Measurements from ENCODE around the gene TBC1D22A. TPM values are rescaled to one million over a fixed set of nuclear protein-coding genes. Genes with fewer than 3 reads are reported as not detected.

TBC1D22A gene
- total RNA-seq, 1 experiment from 2014 or later: 20.9 TPM

DNA sequence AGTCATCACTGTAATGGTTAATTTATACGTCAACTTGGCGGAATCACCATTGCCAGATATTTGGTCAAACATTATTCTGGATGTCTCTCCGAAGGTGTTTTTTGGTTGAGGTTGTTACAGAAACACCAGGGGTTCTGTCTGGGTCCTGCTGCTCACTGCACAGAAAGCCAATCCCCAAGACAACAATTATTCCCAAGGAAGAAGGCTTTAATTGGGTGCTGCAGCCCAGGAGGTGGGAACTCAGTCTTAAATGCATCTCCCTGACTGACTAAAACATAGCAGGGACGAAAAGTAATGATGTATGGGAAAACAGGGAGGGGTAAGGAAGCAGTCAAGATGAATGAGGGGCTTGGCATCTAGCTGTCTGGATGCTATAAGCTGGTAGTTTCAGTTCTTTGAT, 331.3 kb downstream of the TBC1D22A start:
- CTCF ChIA-PET: no interaction called here
- ATAC-seq (no peak), DNase-seq (ENCODE audit: low read depth, low spot score) (no peak)
- Histone ChIP-seq H3K4me2 (ENCODE audit: low read length) (no peak overlapping the region), H3K36me3 (ENCODE audit: control insufficient read depth in 1 of 2, insufficient read depth in 2 of 2, low read length in 2 of 2) (no peaks in the 10 kb centered on the region), H2AFZ (ENCODE audit: low read depth, low read length, poor library complexity, severe bottlenecking) (no peak overlapping the region), H4K20me1 (ENCODE audit: insufficient read depth) (no peaks in the 10 kb centered on the region), H3K9me2 (ENCODE audit: insufficient read depth) (no peaks in the 10 kb centered on the region), H3K27me3 (ENCODE audit: insufficient read depth, low read length) (no peaks in the 10 kb centered on the region), H3K4me3 (replicated peaks in 1 of 2; ENCODE audit: low read depth in 1 of 2, low read length in 2 of 2) (no peak overlapping the region), H3K4me1 (ENCODE audit: control insufficient read depth in 1 of 2, insufficient read depth in 2 of 2, low read length in 2 of 2) (peaks cover 0 to 9% of the 10 kb centered on the region in 2 experiments; a peak in 1 of 4 replicates), H3K9ac (ENCODE audit: low read length) (no peak overlapping the region), H3K27ac (ENCODE audit: low read depth, low read length) (no peak overlapping the region), H3K79me2 (ENCODE audit: insufficient read depth, low read length) (no peaks in the 10 kb centered on the region), H3K9me3 (ENCODE audit: control insufficient read depth in 1 of 2, insufficient read depth in 1 of 2, low read depth in 1 of 2, low read length in 2 of 2) (peaks cover 6 to 8% of the 10 kb centered on the region in 2 experiments; a peak in 2 of 4 replicates)
- no TSS peak for BruUV-seq (replicated peaks)
- intact Hi-C loops (cut with micrococcal nuclease): no loop called here
- TF ChIP-seq FOSL1 (IDR thresholded peaks at IDR 0.05; ENCODE audit: low read depth) (no peak), JUND (IDR thresholded peaks at IDR 0.05) (no peak), SIN3A (IDR thresholded peaks at IDR 0.05; ENCODE audit: low read depth) (no peak), ELF1 (IDR thresholded peaks at IDR 0.05; ENCODE audit: borderline replicate concordance, low read depth) (no peak), ATF3 (IDR thresholded peaks at IDR 0.05) (no peak), ZFX (IDR thresholded peaks at IDR 0.05) (no peak), EGR1 (IDR thresholded peaks at IDR 0.05; ENCODE audit: low read depth) (no peak), CBX3 (IDR thresholded peaks at IDR 0.05; ENCODE audit: low read depth) (no peak), CEBPB (IDR thresholded peaks at IDR 0.05; ENCODE audit: low read depth) (no peak), ZNF274 (IDR thresholded peaks at IDR 0.05; ENCODE audit: low read depth, low read length) (no peak)
- TF ChIP-seq, protein P1, sequence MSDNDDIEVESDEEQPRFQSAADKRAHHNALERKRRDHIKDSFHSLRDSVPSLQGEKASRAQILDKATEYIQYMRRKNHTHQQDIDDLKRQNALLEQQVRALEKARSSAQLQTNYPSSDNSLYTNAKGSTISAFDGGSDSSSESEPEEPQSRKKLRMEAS (IDR thresholded peaks at IDR 0.05): no peak
- RAD21 ChIA-PET (ENCODE audit: low non-redundant PET in 1 of 2, low total read pairs in 2 of 2, uncharacterized antibody in 2 of 2, unreplicated experiment in 2 of 2): no interaction called here
- POLR2A ChIA-PET: no interaction called here

- Histone ChIP-seq H3K27me3 (ENCODE audit: insufficient read depth, low read length) (no peaks in the 10 kb centered on the region), H3K9ac (ENCODE audit: low read length) (no peak overlapping the region), H3K79me2 (ENCODE audit: insufficient read depth, low read length) (no peaks in the 10 kb centered on the region), H3K4me1 (ENCODE audit: control insufficient read depth in 1 of 2, insufficient read depth in 2 of 2, low read length in 2 of 2) (peaks cover 0 to 9% of the 10 kb centered on the region in 2 experiments; a peak in 1 of 4 replicates), H3K9me3 (ENCODE audit: control insufficient read depth in 1 of 2, insufficient read depth in 1 of 2, low read depth in 1 of 2, low read length in 2 of 2) (peaks cover 6 to 8% of the 10 kb centered on the region in 2 experiments; a peak in 2 of 4 replicates), H4K20me1 (ENCODE audit: insufficient read depth) (no peaks in the 10 kb centered on the region), H3K4me3 (replicated peaks in 1 of 2; ENCODE audit: low read depth in 1 of 2, low read length in 2 of 2) (no peak overlapping the region), H2AFZ (ENCODE audit: low read depth, low read length, poor library complexity, severe bottlenecking) (no peak overlapping the region), H3K27ac (ENCODE audit: low read depth, low read length) (no peak overlapping the region), H3K9me2 (ENCODE audit: insufficient read depth) (no peaks in the 10 kb centered on the region), H3K36me3 (ENCODE audit: control insufficient read depth in 1 of 2, insufficient read depth in 2 of 2, low read length in 2 of 2) (no peaks in the 10 kb centered on the region), H3K4me2 (ENCODE audit: low read length) (no peak overlapping the region)
- BruUV-seq (replicated peaks): no TSS peak
- DNase-seq (ENCODE audit: low read depth, low spot score): no peak
- intact Hi-C loops (cut with micrococcal nuclease): no loop called here
- TF ChIP-seq TCF7L2 (IDR thresholded peaks at IDR 0.05; ENCODE audit: borderline replicate concordance, extremely low read depth, insufficient read depth, insufficient read length) (no peak), CBX3 (IDR thresholded peaks at IDR 0.05; ENCODE audit: low read depth) (no peak)
- TF ChIP-seq, protein P1 (IDR thresholded peaks at IDR 0.05): no peak
- ChIA-PET RAD21 (ENCODE audit: low non-redundant PET in 1 of 2, low total read pairs in 2 of 2, uncharacterized antibody in 2 of 2, unreplicated experiment in 2 of 2) (no interaction called here), POLR2A (no interaction called here), CTCF (no interaction called here)
- no peak for ATAC-seq
Observed at GRCh38 chr22:47094861-47095330, 332.4 kb downstream of the TBC1D22A start.
